ENCODE results near the gene LIMK1.
A peak's percentile ranks its signal among the peaks of the same experiment; 100 is the strongest.

The LIMK1 gene

DNA sequence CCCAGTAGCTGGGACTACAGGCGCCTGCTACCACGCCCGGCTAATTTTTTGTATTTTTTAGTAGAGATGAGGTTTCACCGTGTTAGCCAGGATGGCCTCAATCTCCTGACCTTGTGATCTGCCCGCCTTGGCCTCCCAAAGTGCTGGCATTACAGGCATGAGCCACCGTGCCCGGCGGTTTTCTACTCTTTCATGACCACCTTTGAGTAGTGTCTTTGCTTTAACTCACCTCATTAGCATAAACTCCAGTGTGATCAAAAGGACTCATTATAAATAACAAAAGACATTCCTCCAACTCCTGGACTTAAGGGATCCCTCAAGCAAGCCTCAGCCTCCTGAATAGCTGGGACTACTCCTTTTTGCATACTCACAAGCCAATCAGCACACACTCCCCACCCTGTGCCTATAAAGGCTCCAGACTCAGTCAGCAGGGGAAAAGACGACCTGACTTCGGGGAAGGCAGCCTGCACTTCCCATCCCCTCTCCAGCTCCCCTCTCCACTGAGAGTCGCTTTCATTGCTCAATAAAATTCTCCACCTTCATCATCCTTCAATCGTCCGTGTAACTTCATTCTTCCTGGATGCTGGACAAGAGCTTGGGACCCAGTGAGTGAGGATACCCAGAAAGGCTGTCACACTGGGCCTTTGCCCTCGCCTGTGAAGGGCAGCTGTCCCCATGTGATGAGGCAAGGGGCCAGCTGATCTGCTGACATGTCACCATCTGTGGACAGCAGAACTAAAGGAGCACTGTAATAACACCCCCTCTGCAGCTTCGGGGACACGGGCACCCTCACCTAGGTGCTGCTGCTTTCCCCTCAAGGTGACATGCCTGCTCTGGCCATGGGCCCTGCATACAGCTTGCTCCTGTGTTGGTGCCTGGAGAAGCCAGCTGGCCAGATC lies 55.6 kb downstream of the LIMK1 start:
- Histone ChIP-seq H3K4me3 (ENCODE audit: control insufficient read depth in 1 of 7, extremely low read depth in 1 of 7, insufficient read depth in 4 of 7, low read depth in 2 of 7, low read length in 6 of 7) (no peak overlapping the region), H3K4me1 (ENCODE audit: control extremely low read depth in 1 of 4, control insufficient read depth in 4 of 4, insufficient read depth in 4 of 4, low read length in 3 of 4) (peaks cover 0 to 5% (median 0%) of the 10 kb centered on the region in 4 experiments), H3K27ac (ENCODE audit: insufficient read depth in 1 of 2, low read depth in 1 of 2, low read length in 2 of 2, poor library complexity in 1 of 2, severe bottlenecking in 2 of 2) (no peak overlapping the region), H3K9me3 (ENCODE audit: control extremely low read depth in 1 of 5, control insufficient read depth in 4 of 5, insufficient read depth in 2 of 5, low read depth in 1 of 5, low read length in 4 of 5) (peaks cover 0 to 1% (median 0%) of the 10 kb centered on the region in 5 experiments), H3K27me3 (replicated peaks in 2 of 5; ENCODE audit: control insufficient read depth in 4 of 5, insufficient read depth in 5 of 5, low read length in 4 of 5) (no peaks in the 10 kb centered on the region), H3K36me3 (ENCODE audit: control insufficient read depth in 4 of 4, insufficient read depth in 4 of 4, low read length in 3 of 4) (no peaks in the 10 kb centered on the region)
- POLR2A ChIA-PET, result no interaction called here
- CTCF ChIA-PET, result no interaction called here
- 98% methylated on average over 11 of the region's 16 CpGs for WGBS (ENCODE audit: insufficient coverage)
- DNase-seq, result no peak

DNA sequence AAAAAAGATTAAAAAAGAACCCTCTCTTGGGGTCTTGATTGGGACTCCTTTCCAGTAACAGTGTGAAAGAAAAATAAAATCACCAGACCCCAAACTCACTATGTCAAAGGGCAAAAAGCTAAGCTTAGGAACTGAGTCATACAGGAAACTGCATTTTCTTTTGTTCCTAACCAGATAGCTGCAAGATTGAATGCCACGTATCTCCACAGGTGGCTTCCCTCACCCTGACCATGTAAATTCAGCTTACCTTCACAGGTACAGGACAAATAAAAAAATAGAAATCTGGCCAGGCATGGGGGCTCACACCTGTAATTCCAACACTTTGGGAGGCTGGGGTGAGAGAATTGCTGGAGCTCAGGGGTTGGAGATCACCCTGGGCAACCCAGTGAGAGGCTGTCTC lies 58.1 kb downstream of the LIMK1 start:
- Histone ChIP-seq H3K9me3 (ENCODE audit: control extremely low read depth in 1 of 5, control insufficient read depth in 4 of 5, insufficient read depth in 2 of 5, low read depth in 1 of 5, low read length in 4 of 5) (peaks cover 0 to 12% (median 6%) of the 10 kb centered on the region in 5 experiments), H3K4me3 (ENCODE audit: control insufficient read depth in 1 of 7, extremely low read depth in 1 of 7, insufficient read depth in 4 of 7, low read depth in 2 of 7, low read length in 6 of 7) (no peak overlapping the region), H3K27me3 (replicated peaks in 2 of 5; ENCODE audit: control insufficient read depth in 4 of 5, insufficient read depth in 5 of 5, low read length in 4 of 5) (no peaks in the 10 kb centered on the region), H3K27ac (ENCODE audit: insufficient read depth in 1 of 2, low read depth in 1 of 2, low read length in 2 of 2, poor library complexity in 1 of 2, severe bottlenecking in 2 of 2) (no peak overlapping the region), H3K4me1 (ENCODE audit: control extremely low read depth in 1 of 4, control insufficient read depth in 4 of 4, insufficient read depth in 4 of 4, low read length in 3 of 4) (peaks cover 0 to 5% (median 0%) of the 10 kb centered on the region in 4 experiments), H3K36me3 (ENCODE audit: control insufficient read depth in 4 of 4, insufficient read depth in 4 of 4, low read length in 3 of 4) (no peaks in the 10 kb centered on the region)
- DNase-seq, result peak in 2 of 3 donors; percentile 11 to 29
- ChIA-PET CTCF (interaction anchor here (0.9 to 1.2 kb wide), 2 partner anchors 11 to 72 kb away, joined by 3 to 4 read pairs; no protein-coding TSS in a partner anchor), POLR2A (interaction anchor here (0.6 to 1.1 kb wide), 3 partner anchors 72 to 245 kb away, joined by 3 to 4 read pairs (median 3); no protein-coding TSS in a partner anchor)
- 38% methylated on average over 1 of the region's 1 CpG for WGBS (ENCODE audit: insufficient coverage)

DNA sequence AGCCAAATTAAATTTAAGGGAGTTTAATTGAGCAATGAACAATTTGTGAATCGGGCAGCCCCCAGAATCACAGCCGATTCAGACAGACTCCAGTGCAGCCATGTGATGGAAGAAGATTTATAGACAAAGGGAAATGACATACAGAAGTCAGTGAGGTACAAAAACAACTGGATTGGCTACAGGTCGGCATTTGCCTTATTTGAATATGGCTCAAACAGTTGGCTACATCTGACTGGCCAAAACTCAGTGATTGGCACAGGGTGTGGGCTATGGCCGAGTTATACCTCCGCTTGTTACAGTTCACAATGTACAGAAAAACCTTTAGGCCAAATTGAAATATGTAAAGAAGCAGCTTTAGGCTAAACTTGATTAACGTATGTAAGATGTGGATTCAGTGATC lies 59.8 kb downstream of the LIMK1 start:
- H3K9me3 ChIP-seq (ENCODE audit: control extremely low read depth in 1 of 5, control insufficient read depth in 4 of 5, insufficient read depth in 2 of 5, low read depth in 1 of 5, low read length in 4 of 5), result peaks cover 0 to 12% (median 6%) of the 10 kb centered on the region in 5 experiments
- H3K27ac ChIP-seq (ENCODE audit: insufficient read depth in 1 of 2, low read depth in 1 of 2, low read length in 2 of 2, poor library complexity in 1 of 2, severe bottlenecking in 2 of 2), result no peak overlapping the region
- H3K27me3 ChIP-seq (replicated peaks in 2 of 5; ENCODE audit: control insufficient read depth in 4 of 5, insufficient read depth in 5 of 5, low read length in 4 of 5), result no peaks in the 10 kb centered on the region
- H3K36me3 ChIP-seq (ENCODE audit: control insufficient read depth in 4 of 4, insufficient read depth in 4 of 4, low read length in 3 of 4), result no peaks in the 10 kb centered on the region
- CTCF ChIA-PET, result no interaction called here
- H3K4me1 ChIP-seq (ENCODE audit: control extremely low read depth in 1 of 4, control insufficient read depth in 4 of 4, insufficient read depth in 4 of 4, low read length in 3 of 4), result peaks cover 0 to 5% (median 0%) of the 10 kb centered on the region in 4 experiments
- no peak for DNase-seq
- H3K4me3 ChIP-seq (ENCODE audit: control insufficient read depth in 1 of 7, extremely low read depth in 1 of 7, insufficient read depth in 4 of 7, low read depth in 2 of 7, low read length in 6 of 7), result no peak overlapping the region
- WGBS (ENCODE audit: insufficient coverage), result 48% methylated on average over 5 of the region's 6 CpGs
- POLR2A ChIA-PET, result no interaction called here

DNA sequence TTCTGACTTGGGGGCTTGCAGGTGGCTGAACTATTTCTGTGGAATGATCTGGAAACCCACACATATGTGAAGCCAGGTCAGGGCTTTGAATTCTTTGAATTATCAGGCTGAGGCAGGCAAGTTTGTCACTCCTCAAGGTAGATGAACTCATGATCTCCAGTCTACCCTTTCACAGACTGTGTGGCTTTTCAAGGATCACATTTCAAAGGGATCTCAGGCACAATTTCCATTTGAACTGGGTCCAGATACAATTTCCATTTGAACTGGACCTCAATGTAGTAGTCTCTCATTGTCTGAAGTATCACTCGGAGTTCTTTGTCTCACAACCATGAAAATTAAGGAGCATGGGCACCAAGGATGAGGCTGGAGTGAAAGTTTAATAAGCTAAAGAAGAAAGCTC lies 64.9 kb downstream of the LIMK1 start:
- 100% methylated on average over 1 of the region's 1 CpG for WGBS (ENCODE audit: insufficient coverage)
- Histone ChIP-seq H3K27ac (ENCODE audit: insufficient read depth in 1 of 2, low read depth in 1 of 2, low read length in 2 of 2, poor library complexity in 1 of 2, severe bottlenecking in 2 of 2) (no peak overlapping the region), H3K4me1 (ENCODE audit: control extremely low read depth in 1 of 4, control insufficient read depth in 4 of 4, insufficient read depth in 4 of 4, low read length in 3 of 4) (no peaks in the 10 kb centered on the region), H3K36me3 (ENCODE audit: control insufficient read depth in 4 of 4, insufficient read depth in 4 of 4, low read length in 3 of 4) (no peaks in the 10 kb centered on the region), H3K27me3 (replicated peaks in 2 of 5; ENCODE audit: control insufficient read depth in 4 of 5, insufficient read depth in 5 of 5, low read length in 4 of 5) (no peaks in the 10 kb centered on the region), H3K9me3 (ENCODE audit: control extremely low read depth in 1 of 5, control insufficient read depth in 4 of 5, insufficient read depth in 2 of 5, low read depth in 1 of 5, low read length in 4 of 5) (peaks cover 0 to 12% (median 6%) of the 10 kb centered on the region in 5 experiments), H3K4me3 (ENCODE audit: control insufficient read depth in 1 of 7, extremely low read depth in 1 of 7, insufficient read depth in 4 of 7, low read depth in 2 of 7, low read length in 6 of 7) (no peak overlapping the region)
- CTCF ChIA-PET, result interaction anchor here (1.6 kb wide), 1 partner anchor 17 kb away, joined by 3 read pairs; no protein-coding TSS in a partner anchor
- POLR2A ChIA-PET, result no interaction called here
- no peak for DNase-seq

DNA sequence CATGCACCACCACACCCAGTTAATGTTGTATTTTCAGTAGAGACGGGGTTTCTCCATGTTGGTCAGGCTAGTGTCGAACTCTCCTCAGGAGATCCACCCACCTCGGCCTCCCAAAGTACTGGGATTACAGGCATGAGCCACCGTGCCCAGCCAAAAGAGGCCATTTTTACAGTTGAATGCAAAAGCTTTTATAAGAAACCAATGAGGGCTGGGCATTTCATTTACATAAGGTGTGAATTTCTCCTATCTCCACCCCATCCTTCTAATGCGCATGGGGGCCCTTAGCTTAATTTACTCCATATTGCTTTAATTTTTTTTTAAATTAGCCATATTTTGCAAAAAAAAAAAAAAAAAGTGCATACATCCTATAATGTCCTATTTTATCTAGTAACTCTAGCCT lies 65.5 kb downstream of the LIMK1 start:
- POLR2A ChIA-PET, result no interaction called here
- CTCF ChIA-PET, result interaction anchor here (0.6 to 1.6 kb wide), 2 partner anchors 17 to 78 kb away, joined by 3 read pairs; no protein-coding TSS in a partner anchor
- Histone ChIP-seq H3K27me3 (replicated peaks in 2 of 5; ENCODE audit: control insufficient read depth in 4 of 5, insufficient read depth in 5 of 5, low read length in 4 of 5) (no peaks in the 10 kb centered on the region), H3K9me3 (ENCODE audit: control extremely low read depth in 1 of 5, control insufficient read depth in 4 of 5, insufficient read depth in 2 of 5, low read depth in 1 of 5, low read length in 4 of 5) (peaks cover 0 to 12% (median 6%) of the 10 kb centered on the region in 5 experiments), H3K27ac (ENCODE audit: insufficient read depth in 1 of 2, low read depth in 1 of 2, low read length in 2 of 2, poor library complexity in 1 of 2, severe bottlenecking in 2 of 2) (no peak overlapping the region), H3K4me3 (ENCODE audit: control insufficient read depth in 1 of 7, extremely low read depth in 1 of 7, insufficient read depth in 4 of 7, low read depth in 2 of 7, low read length in 6 of 7) (no peak overlapping the region), H3K4me1 (ENCODE audit: control extremely low read depth in 1 of 4, control insufficient read depth in 4 of 4, insufficient read depth in 4 of 4, low read length in 3 of 4) (no peaks in the 10 kb centered on the region), H3K36me3 (ENCODE audit: control insufficient read depth in 4 of 4, insufficient read depth in 4 of 4, low read length in 3 of 4) (no peaks in the 10 kb centered on the region)
- 100% methylated on average over 4 of the region's 5 CpGs for WGBS (ENCODE audit: insufficient coverage)
- DNase-seq, result no peak

DNA sequence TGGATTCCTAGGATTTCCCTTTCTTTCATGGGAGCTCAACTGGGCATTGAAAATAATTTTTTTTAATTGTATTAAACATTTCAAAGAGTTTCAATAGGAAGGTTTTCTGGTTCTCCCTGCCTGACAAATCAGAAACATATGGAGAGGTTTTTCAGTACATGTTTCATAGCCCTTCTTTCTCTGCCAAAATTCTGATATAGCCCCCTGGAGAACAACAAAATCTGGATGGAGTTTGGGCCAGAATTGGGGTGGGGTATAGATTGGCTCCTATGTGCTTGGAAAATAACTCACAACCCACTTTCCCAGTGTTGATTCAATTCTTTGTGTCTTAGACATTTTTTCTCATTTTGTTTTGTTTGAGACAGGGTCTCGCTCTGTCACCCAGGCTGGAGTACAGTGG lies 66.0 kb downstream of the LIMK1 start:
- 100% methylated on average over 1 of the region's 1 CpG for WGBS (ENCODE audit: insufficient coverage)
- POLR2A ChIA-PET, result no interaction called here

DNA sequence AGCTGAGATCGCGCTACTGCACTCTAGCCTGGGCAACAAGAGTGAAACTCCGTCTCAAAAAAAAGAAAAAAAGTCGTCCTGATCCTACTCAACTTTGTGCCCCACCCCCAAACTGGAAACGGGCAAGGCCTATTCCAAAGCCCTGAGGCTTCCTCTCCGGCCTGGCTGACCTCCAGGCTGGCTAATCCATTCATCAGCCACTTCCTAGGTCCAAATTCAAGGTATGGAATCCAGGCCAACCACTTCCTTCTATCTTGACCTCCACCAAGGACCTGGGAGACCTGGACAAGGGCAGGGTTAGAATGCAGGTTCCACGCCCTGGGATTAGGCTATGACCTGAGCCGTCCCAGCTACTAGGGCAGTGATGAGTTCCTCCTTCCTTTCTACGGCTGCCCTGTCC lies 70.1 kb downstream of the LIMK1 start:
- no peak overlapping the region for H3K27ac ChIP-seq (ENCODE audit: insufficient read depth in 1 of 2, low read depth in 1 of 2, low read length in 2 of 2, poor library complexity in 1 of 2, severe bottlenecking in 2 of 2)
- POLR2A ChIA-PET, result interaction anchor here (1.1 kb wide), 1 partner anchor 20 kb away, joined by 3 read pairs; the partner anchor contains the start of gene EIF4H
- 96% methylated on average over 4 of the region's 9 CpGs for WGBS (ENCODE audit: insufficient coverage)
- CTCF ChIA-PET, result no interaction called here
- no peak overlapping the region for H3K4me3 ChIP-seq (ENCODE audit: control insufficient read depth in 1 of 7, extremely low read depth in 1 of 7, insufficient read depth in 4 of 7, low read depth in 2 of 7, low read length in 6 of 7)
- no peaks in the 10 kb centered on the region for H3K36me3 ChIP-seq (ENCODE audit: control insufficient read depth in 4 of 4, insufficient read depth in 4 of 4, low read length in 3 of 4)
- no peak for DNase-seq
- no peaks in the 10 kb centered on the region for H3K27me3 ChIP-seq (replicated peaks in 2 of 5; ENCODE audit: control insufficient read depth in 4 of 5, insufficient read depth in 5 of 5, low read length in 4 of 5)
- no peaks in the 10 kb centered on the region for H3K4me1 ChIP-seq (ENCODE audit: control extremely low read depth in 1 of 4, control insufficient read depth in 4 of 4, insufficient read depth in 4 of 4, low read length in 3 of 4)
- no peaks in the 10 kb centered on the region for H3K9me3 ChIP-seq (ENCODE audit: control extremely low read depth in 1 of 5, control insufficient read depth in 4 of 5, insufficient read depth in 2 of 5, low read depth in 1 of 5, low read length in 4 of 5)

More for the DNA sequence above, 66.0 kb downstream of the LIMK1 start:
- CTCF ChIA-PET, result interaction anchor here (0.6 to 1.9 kb wide), 3 partner anchors 12 to 85 kb away, joined by 3 to 11 read pairs (median 3); no protein-coding TSS in a partner anchor
- Histone ChIP-seq H3K27me3 (replicated peaks in 2 of 5; ENCODE audit: control insufficient read depth in 4 of 5, insufficient read depth in 5 of 5, low read length in 4 of 5) (no peaks in the 10 kb centered on the region), H3K36me3 (ENCODE audit: control insufficient read depth in 4 of 4, insufficient read depth in 4 of 4, low read length in 3 of 4) (no peaks in the 10 kb centered on the region), H3K9me3 (ENCODE audit: control extremely low read depth in 1 of 5, control insufficient read depth in 4 of 5, insufficient read depth in 2 of 5, low read depth in 1 of 5, low read length in 4 of 5) (peaks cover 0 to 8% (median 6%) of the 10 kb centered on the region in 5 experiments), H3K4me3 (ENCODE audit: control insufficient read depth in 1 of 7, extremely low read depth in 1 of 7, insufficient read depth in 4 of 7, low read depth in 2 of 7, low read length in 6 of 7) (no peak overlapping the region), H3K27ac (ENCODE audit: insufficient read depth in 1 of 2, low read depth in 1 of 2, low read length in 2 of 2, poor library complexity in 1 of 2, severe bottlenecking in 2 of 2) (no peak overlapping the region), H3K4me1 (ENCODE audit: control extremely low read depth in 1 of 4, control insufficient read depth in 4 of 4, insufficient read depth in 4 of 4, low read length in 3 of 4) (no peaks in the 10 kb centered on the region)
- DNase-seq, result no peak
